Superior temporal gyrus (tissue), 1 donor: ENCODE data around the gene CLHC1.

Source experiments
- DNase-seq: peaks from one replicate; pipeline ENCODE4 v3.0.0-alpha.2; 2016; ENCODE audit errors: extremely low spot score

CLHC1 gene

DNA sequence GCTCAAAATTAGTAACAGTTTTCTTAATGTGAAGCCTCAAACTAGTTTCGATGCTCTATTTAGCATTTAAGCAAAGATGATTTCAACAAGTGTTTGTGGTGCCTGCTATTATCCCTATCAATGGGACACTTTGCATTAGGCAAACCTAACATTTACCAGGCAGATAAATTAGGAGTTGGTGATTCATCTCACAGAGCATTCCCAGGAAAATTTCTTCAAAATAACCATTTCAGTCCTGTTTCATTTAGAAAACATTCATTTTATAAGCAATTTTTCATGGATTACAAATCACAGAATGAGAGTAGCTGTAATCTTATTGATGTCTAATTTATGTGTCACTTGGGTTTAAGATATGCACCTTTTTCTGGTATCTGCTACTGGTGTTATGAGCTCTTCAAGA lies 62.7 kb downstream of the CLHC1 start:
- DNase-seq = no peak

DNA sequence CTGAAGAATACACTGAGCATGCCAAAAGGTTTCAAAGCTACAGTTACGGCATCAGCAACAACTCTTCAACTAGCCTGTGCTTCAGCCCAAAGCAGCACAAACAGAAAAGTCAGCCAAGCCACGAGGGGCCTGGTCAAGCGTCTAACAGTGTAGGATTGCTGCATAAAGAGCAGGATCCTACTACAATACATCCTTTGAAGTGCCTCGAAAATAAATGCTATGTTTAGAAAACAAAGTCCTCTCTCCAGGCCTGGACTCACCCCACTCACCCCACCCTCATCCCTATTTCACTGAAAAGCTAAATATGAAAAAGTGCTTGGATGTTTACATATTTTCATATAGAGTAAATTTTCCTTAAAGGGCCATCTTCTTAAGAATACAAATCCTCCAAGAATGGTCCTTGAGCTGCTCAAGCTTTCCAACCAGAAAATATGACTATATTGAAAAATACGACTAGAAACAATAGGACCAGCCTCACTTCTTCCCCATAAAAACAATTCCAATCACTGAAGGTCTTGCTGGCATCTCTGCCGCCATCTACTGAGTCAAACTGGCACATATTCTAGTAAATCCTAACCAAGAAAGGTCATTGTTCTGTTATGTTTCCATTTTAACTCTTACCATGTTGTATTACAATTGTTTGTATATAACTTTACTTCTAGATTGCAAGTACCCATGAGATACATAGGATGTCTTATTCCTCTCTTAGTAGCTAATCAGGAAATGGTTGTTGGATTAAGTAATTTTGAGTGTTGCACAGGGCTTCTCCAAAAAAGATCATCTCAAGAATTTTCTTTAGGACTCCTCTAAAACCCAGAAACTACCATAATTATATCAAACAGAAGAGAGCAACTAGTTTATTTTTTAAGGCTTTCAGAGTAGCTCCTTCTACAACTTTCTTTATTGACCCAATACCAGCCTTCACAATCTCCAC lies 63.6 kb downstream of the CLHC1 start:
- DNase-seq = peak; percentile 96

DNA sequence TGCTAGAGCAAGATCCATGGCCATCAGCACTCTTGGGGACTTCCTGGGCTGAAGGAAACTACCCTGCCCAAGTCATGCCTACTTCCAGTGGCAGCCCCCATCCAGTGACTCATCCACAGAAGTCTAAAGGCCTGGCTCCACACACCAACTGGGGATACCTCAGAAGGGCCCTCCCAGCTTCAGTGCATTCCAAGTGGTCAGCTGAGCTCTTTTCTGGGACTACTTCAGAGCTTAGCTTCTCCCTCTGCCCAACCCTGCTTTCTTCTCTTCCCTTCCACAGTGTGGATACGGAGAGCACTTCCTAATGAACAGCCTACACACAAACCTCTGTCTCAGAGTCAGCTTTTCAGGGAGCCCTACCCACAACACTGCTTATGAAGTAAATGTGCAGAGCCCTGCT lies 66.5 kb downstream of the CLHC1 start:
- DNase-seq = no peak

DNA sequence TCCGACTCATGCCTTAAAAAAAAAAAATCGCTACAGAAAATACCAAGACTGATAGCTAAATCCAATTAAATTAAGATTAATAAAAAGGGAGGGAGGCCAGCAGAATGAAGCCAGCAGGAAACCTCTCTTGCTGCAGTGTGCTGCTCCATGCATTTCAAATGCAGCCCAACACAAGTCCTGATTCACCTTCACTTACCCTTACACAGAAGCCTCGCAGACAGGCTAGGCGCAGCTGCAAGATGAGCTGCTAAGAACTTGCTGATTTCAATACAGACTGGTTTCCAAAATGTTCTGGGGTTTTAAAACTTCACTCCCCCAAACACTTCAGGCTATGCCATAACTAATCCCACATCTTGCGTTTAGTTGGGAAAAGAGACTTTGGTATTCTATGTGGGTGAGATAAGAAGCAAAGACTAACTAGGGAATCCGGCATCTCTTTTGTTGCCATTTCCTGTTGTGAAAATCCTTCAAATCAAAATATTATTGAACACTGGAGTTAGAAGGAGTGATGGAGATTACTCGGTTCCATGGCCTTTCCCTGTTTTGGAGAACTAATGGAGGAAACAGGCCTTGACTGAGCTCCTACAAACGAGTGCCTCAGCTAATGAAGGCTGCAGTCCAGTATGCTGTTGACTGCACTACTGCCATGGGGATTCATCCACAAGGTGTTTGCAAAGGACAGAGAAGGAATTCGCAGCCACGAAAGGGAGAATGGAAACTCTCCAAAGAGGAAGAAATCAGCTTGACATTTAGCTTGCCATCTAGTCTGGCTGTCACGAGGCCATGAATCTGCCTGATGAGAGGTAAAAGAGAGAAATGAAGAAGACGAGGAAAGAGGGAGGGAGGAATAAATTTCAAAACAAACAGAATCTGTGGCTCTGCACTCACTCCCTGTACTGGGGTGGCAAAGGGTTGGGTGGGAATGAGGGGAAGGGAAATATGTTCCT lies 67.3 kb downstream of the CLHC1 start:
- peak; percentile 51 for DNase-seq

DNA sequence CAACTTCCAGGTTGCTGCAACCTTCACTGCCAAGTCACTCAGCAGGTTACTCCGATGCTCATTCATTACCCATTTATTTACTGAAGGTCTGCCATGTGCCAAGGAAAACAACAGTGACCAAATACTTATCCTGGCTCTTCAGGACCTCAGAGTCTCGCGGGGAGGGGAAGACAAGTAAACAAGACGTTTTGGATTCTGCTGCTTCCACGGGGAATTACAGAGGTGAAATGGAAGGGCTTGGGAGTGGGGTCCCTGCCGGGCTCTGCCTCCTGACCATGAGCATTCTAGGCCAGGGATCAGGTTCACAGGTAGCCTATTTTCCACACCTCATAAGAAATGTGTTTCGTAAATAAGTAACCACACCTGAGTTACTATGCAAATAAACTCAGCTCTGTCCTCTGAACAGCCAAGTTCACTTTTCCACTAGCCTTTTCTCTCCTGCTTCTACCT lies 68.1 kb downstream of the CLHC1 start:
- DNase-seq = no peak

DNA sequence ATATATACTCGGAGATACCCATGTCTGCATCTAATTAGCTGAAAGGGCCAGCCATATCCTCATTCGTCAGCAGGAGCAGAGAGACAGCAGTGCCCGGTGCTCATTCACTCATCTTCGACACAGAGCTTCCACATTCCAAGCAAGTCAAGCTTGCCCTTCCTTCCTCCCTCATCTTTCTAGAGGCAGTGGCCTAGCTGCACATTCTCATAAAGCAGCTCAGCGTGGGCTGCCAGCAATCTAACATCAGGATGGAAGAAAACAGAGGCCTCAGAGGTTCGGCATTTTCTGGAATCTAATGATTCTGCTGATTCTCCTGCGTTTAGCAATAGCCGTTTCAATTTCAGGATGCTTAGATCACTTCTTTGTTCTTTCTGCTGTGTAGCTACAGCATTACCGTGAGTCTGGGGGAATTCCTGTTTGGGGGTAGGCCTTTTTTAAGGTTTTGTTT lies 68.8 kb downstream of the CLHC1 start:
- DNase-seq = peak; percentile 77

DNA sequence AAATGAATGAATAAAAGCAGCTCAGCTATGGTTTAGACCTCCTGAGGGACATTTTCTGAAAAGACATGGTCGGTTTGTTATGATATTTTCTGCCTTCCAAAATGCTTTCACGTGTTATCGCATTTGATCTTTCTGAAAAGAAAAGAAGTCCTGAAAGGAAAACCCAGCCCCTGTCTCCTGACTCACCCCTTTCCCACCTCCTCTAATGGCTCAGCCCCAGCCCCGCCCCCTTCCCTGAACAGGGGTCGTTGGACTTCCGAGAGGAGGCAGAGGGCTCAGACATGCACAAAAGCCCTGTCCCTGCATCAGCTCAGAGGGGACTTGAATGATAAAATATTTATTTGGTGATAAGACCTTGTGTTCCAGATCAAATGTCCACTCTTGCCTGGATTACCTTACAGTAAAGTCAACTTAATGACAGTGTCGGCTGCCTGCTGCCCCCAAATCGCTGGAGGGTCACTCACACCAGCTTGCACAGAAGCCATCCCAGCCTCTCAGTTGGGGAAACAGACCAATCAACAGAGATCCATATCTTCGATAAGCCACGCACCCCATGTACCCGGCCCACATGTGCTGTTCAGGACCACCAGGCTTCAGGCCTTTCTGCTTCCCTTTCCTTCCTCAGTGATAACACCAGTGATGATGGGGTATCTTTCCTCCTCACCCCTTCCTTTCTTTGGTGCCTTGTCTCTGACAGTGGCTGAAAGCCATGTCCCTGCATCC lies 69.6 kb downstream of the CLHC1 start:
- DNase-seq = no peak

DNA sequence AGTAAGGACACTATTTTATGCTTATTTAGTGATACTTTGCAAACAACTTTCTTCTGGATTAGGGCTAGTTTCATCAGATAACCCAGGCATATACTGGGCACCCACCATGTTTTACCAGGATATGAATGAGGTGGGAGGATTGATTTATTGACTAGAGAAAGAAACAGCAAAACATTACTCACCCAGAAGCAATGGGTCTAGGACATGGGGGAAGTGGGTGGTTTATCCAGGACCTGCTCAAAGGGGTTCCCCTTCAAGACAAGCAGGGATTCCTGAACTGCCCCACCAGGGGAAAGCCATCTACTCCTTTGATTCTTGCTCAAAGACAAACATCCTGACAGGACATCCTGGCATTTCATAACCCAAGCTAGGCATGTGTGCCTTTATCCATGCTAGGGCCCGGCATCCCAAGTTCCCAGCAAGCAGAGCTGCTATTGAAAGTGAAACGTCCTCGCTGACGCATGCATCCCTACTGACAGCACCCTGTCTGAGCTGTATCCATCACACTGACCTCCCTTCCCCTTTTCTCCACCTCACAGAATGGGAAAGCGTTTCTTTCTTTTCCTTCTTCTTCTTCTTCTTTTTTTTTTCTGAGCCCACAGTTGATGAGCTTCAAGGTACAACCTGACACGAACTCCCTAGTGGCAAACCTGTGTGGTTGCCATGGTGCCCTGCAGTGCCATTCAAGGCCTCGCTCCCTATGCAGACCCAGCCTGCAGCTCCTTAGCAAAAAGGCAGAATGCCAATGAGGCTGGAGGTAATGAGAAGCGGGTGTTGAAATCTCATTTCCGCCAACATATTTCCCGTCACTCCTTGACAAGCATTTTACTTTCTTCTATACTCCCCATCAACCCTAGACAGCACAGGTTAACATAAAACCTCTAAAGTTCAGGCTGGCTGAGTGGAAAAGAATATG lies 70.5 kb downstream of the CLHC1 start:
- DNase-seq = peak; percentile 53

DNA sequence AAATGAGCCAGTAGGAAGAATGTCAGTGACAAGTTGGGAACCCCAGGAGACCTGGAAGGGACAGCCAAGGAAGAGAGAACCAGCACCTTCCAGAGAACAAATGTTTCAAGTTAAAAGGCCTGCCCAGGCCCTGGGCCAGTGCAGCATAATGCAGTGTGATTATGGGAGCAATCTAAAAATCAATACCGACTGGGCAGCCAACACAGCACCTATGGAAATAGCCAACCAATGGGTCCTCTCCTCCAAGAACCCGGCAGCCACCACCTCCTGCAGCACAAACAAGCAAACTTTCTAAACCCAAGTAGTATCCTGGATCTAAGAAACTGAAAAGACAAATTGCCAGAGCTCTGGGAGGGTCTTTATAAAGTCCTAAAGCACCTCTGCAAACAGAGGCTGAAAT lies 71.7 kb downstream of the CLHC1 start:
- DNase-seq = no peak

DNA sequence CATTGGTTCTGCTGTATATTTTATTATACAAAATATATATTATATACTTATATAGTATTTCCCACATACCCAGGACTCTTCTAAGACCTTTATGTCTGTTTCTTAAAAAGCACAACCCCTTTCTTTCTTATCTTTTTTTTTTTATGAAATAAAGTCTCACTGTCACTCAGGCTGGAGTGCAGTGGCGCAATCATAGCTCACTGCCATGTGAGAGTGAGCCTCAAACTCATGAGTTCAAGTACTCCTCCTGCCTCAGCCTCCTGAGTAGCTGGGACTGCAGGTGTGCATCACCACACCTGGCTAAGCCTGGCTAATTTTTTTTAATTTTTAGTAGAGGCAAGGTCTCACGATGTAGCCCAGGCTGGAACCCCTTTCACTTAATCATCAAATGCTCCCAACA lies 72.3 kb downstream of the CLHC1 start:
- no peak for DNase-seq

DNA sequence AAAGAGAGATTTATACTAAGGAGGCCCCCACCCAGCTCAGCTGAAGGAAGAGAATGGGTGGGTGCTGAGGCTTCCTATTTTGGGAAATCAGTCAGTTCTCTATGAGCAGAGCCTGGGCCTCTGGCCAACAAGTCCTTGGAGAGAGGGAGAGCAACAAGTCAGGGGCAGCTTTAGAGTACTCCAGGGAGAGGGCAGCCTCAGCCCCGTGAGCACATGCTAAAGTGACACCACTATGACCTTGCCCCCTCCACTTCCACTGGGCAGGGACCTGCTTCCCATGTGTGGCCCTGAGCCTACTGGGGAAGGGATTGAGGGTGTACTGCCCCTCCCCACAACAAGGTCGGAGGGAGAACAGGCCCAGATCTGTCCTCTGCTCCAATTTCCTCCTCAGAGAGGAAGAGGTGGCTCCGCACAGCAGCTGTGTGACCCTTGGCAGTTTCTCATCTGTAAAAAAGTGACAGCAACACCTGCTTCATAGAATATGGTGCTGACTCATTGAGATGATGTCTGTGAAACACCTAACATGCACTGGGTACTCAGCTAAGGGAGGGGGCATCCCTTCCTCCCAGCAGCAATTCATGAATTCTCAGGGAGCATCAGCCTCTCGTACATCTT lies 72.9 kb downstream of the CLHC1 start:
- DNase-seq = no peak

DNA sequence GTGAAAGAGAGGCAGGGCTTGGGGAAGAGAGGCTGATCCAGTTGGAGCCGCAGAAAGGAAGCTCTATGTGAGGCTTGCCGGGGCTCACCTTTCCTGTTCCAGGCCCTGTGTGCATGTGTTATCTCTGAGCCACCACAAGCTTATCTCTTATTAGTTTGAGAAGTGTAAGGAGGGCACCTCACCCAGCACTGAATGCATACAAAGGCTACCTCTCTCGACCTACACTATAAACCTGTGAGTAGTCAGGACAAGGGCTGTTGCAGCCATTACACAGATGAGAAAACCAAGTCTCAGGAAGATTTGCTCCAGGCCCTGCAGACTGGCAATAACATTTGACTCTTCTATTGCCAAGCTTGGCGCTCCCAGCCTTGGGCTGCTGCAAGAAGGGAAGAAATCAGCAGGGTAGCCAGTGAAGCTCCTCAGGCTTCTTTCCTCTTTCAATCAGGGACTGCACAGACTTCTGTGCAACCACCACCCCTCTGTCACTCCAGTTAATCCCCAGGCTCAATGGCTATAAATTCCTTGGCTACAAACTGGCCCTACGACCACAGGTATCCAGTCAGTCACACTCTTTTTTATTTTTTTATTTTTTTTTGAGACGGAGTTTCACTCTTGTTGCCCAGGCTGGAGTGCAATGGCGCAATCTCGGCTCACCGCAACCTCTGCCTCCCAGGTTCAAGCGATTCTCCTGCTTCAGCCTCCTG lies 73.8 kb downstream of the CLHC1 start:
- no peak for DNase-seq

DNA sequence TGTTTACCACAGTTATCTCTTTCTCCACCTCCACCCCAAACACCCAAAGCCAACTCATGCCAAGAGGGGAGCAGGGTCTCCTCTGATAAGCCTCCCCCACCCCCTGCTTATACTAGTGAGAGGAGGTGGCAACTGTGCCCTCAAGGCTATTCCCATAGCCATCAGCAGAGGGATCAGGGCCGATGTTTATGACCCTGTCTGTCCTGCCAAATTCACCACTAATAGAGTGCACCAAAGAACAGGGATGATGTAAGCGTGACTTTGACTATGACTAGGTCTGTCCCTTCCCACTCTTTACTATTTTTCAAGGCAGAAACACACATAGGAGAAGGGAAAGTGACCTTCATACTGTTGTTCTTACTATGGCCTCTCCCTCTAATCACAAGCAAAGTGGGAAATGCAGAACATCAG lies 74.6 kb downstream of the CLHC1 start:
- DNase-seq = no peak

DNA sequence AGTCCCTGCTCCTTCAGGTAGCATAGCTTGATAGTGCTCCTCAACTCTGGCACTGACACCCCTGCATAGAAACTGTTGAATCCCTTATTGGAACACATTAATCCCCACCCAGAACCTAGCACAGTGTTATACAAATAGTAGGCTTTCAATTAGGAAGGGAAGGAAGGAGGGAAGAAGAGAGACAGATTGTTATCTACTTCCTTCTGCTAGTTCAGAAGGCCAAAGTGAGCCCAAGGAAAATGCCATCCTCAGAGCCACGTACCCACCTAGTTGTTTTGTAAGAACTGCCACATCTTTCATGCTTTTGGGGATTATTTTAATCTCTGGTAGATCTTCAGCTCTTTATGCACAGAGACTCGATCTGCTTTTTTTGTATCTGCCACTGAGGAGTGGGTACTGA lies 75.1 kb downstream of the CLHC1 start:
- no peak for DNase-seq

DNA sequence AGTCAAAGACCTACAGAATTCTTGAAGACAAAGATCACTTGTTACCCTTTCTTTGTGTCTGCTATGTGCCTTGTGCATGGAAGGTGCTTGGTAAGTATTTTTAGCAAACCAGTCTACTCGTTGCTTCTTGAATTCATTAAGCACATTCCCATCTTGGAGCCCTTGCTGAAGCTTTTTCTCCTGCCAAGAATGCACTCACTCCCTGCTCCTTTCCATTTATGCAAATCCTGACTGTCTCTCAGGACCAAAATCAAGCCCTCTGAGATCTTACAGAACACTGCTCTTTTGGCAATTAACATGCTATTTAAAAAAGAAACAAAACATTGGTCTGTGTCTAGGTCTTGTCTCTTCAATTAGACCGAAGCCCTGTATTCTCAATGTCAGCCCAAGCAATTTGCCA lies 75.8 kb downstream of the CLHC1 start:
- DNase-seq = peak; percentile 77

DNA sequence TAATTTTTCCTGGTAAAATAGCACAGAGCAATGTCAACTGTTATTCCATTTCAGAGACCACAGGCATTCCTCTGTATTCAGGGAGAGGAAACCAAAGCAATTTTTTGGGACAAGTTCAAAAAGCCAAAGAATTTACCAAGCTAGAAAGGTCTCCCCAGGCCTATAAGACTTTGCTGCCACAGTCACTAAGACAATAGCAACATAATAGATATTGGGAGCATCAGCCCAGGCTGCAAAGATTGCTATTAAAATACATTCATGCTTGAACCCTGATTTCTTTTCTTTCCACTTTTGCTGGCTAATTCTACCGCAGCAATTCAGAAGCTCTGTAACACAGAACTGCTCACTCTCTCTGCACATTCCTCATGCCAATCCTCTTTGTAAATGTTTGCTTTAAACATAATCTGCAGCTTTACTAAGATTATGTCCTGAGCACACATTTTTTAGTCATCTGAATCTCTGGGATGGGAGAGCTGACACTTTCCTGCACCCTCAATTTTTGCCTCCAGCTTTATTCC lies 76.3 kb downstream of the CLHC1 start:
- no peak for DNase-seq

DNA sequence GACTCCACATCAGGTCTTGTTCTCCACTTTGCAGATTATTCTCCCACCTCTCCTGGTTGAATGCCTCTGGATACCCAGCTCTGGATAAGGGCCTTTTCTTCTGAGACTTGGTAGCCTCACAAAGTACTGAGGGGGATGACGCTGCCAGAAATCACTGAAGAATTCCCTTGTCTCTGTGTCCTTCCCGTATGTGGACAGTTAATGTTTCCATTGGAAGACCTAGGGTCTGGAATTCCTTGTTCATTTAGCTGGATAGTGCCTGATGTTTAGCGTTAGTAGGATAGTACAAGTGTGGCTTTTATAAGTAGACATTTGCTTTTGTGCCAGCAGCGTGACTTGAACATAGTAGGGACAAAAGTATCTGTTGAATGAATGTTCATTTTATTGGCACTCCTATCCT lies 76.9 kb downstream of the CLHC1 start:
- no peak for DNase-seq

DNA sequence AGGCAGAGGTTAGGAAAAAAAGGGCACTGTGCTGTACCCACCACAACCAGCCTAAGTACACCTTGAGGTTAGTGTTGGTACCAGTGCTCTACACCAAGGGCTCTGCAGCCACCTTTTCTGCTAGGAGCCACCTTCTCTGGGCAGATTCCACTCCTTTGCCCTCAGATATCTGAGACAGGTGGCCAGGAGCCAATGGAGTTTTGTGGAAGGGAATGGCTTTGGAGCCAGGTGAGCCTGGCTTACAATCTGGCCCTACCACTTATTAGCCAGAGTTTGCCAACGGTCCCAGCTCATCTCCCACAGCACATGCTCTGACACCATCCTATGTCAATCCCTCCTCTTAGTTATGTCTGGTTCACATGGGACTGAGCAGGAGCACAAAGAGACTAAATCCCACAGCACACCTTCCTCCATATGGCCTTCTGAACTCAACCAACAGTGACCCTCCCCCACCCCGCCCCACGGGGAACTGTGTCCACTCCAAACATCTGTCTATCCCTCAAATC lies 77.5 kb downstream of the CLHC1 start:
- no peak for DNase-seq
